Measurements from ENCODE around the gene PDZD7.

DNA sequence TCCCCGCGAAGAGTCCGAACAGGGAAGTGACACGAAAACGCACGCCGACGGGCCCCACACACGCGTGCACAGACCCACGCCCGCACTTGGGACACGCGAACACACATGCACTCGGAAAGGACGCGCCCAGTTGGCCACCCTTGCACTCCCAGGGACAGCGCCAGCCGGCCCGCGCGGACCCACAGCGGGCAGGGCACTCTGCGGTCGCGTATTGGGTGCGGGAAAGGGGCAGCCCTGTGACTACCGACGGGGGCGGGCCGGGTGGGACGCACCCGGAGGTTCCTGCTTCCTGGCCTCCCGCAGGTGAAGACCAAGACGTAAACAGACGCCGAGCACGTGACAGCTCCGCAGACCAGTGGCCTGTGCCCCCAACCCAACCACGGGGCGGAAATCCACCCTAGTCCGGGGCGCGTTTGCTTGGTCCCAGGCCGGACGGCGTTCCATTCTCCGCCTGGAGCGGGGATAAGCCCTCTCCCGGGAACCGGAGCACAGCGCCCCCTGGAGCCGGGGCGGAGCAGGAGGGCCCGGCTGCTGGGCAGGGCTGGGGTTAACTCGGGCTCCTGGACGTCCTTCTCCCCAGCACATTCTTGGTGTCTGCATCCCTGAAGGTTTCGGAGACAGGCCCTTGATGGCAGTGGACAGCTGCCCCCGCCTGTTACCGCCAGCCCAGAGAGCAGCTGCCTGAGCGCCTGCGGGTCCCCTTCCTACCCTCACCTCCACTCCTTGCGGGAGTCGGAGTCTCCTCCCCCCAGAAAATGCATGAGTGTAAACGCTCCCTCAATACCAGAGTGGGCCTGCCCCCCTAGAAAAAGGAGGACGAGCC lies 33.4 kb downstream of the PDZD7 start:
- TF ChIP-seq, protein P1, sequence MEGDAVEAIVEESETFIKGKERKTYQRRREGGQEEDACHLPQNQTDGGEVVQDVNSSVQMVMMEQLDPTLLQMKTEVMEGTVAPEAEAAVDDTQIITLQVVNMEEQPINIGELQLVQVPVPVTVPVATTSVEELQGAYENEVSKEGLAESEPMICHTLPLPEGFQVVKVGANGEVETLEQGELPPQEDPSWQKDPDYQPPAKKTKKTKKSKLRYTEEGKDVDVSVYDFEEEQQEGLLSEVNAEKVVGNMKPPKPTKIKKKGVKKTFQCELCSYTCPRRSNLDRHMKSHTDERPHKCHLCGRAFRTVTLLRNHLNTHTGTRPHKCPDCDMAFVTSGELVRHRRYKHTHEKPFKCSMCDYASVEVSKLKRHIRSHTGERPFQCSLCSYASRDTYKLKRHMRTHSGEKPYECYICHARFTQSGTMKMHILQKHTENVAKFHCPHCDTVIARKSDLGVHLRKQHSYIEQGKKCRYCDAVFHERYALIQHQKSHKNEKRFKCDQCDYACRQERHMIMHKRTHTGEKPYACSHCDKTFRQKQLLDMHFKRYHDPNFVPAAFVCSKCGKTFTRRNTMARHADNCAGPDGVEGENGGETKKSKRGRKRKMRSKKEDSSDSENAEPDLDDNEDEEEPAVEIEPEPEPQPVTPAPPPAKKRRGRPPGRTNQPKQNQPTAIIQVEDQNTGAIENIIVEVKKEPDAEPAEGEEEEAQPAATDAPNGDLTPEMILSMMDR (IDR thresholded peaks at IDR 0.05 in 8 of 11, conservative IDR thresholded peaks at IDR 0.05 in 3 of 11): peak; percentile 69 to 93 (median 87)
- TF ChIP-seq POLR2A (IDR thresholded peaks at IDR 0.05) (no peak), POLR2AphosphoS5 (IDR thresholded peaks at IDR 0.05) (peak; percentile 67 to 76 (median 74))

All from spleen (tissue), 7 donors.